GM12891 (cell line): ENCODE data around the gene KRT76.

Experiments
- PAX5 ChIP-seq: IDR thresholded peaks from 2 replicates; pipeline ENCODE4 v1.6.1; 2011; ENCODE audit warnings: low read length, moderate library complexity, mild to moderate bottlenecking; ENCODE audit not compliant: insufficient read depth, severe bottlenecking
- POLR2A ChIP-seq: IDR thresholded peaks from 2 replicates; pipeline ENCODE4 v1.6.1; 2011; ENCODE audit warnings: low read depth, low read length, control low read depth
- POLR2AphosphoS5 ChIP-seq: IDR thresholded peaks from 2 replicates; pipeline ENCODE4 v1.6.1; 2011; ENCODE audit warnings: low read depth, low read length, control low read depth
- POU2F2 ChIP-seq: IDR thresholded peaks from 2 replicates; pipeline ENCODE4 v1.6.1; 2011; ENCODE audit warnings: low read depth, mild to moderate bottlenecking, control low read depth, low read length, moderate library complexity
- SPI1 ChIP-seq: IDR thresholded peaks from 2 replicates; pipeline ENCODE4 v1.6.1; 2011; ENCODE audit warnings: low read depth, low read length, control low read depth
- TAF1 ChIP-seq: IDR thresholded peaks from 2 replicates; pipeline ENCODE4 v1.6.1; 2011; ENCODE audit warnings: low read depth, low read length, control low read depth

DNA sequence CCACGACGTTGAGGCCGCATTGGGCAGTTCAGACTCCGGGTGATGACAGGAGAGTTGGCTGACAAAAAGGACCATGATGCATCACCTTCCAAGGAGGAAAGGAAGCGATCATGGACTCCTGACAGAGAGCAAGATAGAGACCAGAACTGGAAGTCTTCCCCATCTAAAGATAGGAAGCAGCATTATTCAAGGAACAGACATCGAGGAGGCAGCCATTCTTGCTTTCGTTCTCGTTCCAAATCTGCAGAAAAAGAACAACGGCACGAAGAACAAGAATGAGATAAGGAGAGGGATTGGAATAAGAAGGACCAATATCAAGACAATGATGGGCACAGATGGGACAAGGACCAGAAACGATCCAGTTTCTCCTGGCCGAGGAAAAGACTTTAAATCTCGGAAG lies 46.8 kb downstream of the KRT76 start:
- no peak for TF ChIP-seq POLR2A
- no peak for TF ChIP-seq TAF1
- TF ChIP-seq POLR2AphosphoS5 = no peak
- TF ChIP-seq POU2F2 = no peak
- TF ChIP-seq PAX5 = no peak
- no peak for TF ChIP-seq SPI1
